C4-2B (cell line): ENCODE measurements around the gene SORL1.

Experiments
- H3K27ac ChIP-seq: fragments of 450-650 bp; 2 replicates; pipeline ENCODE4 v1.5.1; 2017
- CTCF ChIP-seq: fragments of 450-650 bp; conservative IDR thresholded peaks from 2 replicates; pipeline ENCODE4 v1.5.1; 2017; ENCODE audit warnings: mild to moderate bottlenecking
- ZFX ChIP-seq: fragments of 450-650 bp; IDR thresholded peaks from 2 replicates; pipeline ENCODE4 v1.6.1; 2017

SORL1 gene

DNA sequence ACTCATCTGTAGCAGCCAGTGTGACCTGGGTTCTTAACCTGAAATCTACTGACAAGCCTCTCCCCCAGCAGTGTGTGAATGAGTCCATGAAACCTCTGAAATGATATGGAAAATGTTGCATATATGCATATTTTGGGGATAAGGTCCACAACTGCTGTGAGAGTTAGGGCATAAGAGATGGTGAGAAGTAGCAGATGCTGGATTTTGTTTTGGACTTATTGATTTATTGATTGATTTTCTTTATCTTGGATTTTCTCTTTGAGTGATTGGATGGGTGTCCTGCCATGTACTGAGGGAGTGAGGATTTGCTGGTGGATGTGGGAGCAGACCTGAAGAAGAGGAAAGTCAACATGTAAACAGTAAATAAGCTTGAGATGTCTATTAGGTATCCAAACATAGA is 212.0 kb downstream of the SORL1 start:
- no peak for TF ChIP-seq ZFX
- TF ChIP-seq CTCF, result no peak

GRCh38 chr11:121665206-121665838 is 213.2 kb downstream of the SORL1 start:
- H3K27ac ChIP-seq, result no peak overlapping the region
- TF ChIP-seq CTCF (no peak), ZFX (no peak)

More for the DNA sequence above, 212.0 kb downstream of the SORL1 start:
- no peak overlapping the region for H3K27ac ChIP-seq

GRCh38 chr11:121667836-121668235 is 215.7 kb downstream of the SORL1 start:
- TF ChIP-seq ZFX, result no peak
- TF ChIP-seq CTCF, result no peak
- H3K27ac ChIP-seq, result no peak overlapping the region

DNA sequence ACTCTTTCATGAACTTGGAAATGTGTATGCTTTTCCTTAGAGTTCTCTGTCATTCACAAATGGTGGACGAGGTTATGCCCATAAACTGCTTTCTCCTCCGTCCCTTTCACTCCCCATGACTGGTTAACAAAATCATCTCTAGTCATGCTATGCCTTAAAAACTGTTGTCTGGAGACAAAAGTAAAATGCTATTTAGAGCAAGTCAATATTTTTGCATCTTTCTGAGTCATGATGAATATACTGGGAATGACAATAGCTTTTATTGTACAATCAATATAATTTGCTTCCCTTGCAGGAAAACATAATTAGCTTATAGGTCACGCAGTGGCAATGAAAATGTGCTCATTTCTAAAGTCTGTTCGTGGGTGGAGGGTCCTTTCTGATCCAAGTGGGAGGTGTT is 217.3 kb downstream of the SORL1 start:
- no peak overlapping the region for H3K27ac ChIP-seq
- TF ChIP-seq ZFX, result no peak
- no peak for TF ChIP-seq CTCF

DNA sequence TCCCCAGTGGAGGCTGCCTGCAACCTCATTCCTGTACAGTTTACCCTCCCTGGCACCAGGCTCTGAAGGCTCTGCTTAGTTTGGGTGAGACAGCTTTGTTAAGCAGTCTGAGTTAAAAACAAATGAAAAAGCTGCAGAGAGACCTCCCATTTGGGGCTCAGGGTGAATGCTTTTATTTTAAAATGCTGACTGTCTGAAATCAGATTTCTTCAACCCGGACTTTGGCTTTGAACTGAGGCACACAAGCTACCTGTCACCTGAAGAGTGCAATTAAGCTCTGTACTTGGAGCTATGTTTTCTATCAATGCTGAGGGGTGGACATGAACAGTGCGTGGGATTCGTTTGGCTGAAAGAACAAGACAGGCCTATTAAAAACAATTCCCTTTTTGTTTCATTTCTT is 218.2 kb downstream of the SORL1 start:
- no peak overlapping the region for H3K27ac ChIP-seq
- TF ChIP-seq ZFX (no peak), CTCF (no peak)

DNA sequence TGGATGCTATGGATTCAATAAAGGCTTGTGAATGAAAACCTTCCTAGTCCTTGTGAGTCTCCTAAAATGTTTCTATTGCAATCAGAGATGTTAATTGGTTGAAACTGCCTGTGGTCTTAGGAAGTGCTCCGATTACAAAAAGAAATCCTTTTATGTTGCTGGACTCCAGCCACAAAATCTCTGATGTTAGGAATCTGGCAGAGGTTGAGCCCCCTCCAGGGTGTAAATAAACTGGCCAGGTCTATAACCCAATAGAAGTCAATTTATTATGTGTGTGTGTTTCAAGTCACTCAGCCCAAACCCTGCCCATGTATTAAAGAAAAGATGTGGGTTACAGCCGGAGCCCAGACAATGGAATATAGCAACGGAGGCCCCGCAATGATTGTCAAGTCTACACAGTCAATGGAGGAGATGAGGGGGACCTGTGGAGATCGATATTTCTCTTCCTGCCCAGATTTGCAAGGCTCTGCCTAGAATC is 218.7 kb downstream of the SORL1 start:
- H3K27ac ChIP-seq, result no peak overlapping the region
- no peak for TF ChIP-seq ZFX
- TF ChIP-seq CTCF, result no peak

DNA sequence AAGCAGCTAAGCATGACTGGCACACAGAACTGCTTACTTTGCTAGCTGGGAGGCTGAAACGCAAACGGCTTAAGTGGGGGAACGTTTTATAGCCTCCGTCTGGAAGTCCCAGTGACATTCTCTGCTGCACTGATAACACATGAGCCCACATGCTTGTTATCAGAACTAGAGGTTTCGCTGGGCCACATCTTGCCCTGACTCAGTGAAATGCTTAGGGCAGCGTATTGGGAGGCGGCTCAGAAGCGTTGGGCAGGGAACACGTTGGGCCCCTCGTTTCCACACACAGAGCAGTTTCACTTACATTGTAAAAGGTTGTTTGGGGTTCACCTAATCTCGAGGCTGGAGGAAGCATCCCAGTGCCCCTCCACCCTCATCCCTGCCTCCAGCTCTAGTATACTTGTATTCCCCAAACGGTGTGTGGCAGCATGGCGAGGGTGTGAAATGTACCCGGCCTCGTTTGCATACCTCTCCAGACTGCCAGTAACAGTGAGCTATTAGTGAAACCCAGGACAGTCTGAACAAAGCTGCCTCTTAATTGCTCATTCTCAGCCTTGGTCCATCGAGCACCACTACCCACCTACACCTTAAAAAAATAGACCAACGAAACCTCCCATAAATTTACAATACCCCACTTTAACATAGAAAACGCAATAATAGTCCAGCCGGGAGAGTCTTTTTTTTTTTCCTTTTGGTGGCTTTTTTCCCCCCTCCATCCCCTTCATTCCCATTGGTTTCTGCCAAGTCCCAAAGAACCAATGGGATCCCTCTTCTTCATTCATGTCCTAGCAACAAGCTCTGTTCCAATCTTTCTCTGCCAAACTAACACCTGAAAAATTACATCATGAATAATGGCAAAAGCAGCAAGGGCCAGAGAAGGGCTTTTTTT is 219.4 kb downstream of the SORL1 start:
- TF ChIP-seq ZFX, result no peak
- no peak for TF ChIP-seq CTCF
- H3K27ac ChIP-seq, result no peak overlapping the region
